Ascending aorta (tissue), 2 donors: ENCODE results near the gene TAAR6. TPM values are rescaled to one million over a fixed set of nuclear protein-coding genes. Genes with fewer than 3 reads are reported as not detected.

Experiments
- DNase-seq, 2 donors: peaks; one replicate each; pipeline ENCODE4 v3.0.0-alpha.2; 2019; ENCODE audit warnings: low spot score in 2 of 2
- H3K27ac ChIP-seq, 2 donors: fragments of 200-600 bp; sonication (generic); one replicate each; pipeline ENCODE4 v1.5.1; 2016 to 2017; ENCODE audit warnings: mild to moderate bottlenecking in 1 of 2
- H3K27me3 ChIP-seq: fragments of 200-600 bp; sonication (generic); one replicate; pipeline ENCODE4 v1.5.1; 2017
- H3K36me3 ChIP-seq, 2 donors: fragments of 200-600 bp; sonication (generic); one replicate each; pipeline ENCODE4 v1.5.1; 2016
- H3K4me1 ChIP-seq, 2 donors: fragments of 200-600 bp; sonication (generic); one replicate each; pipeline ENCODE4 v1.5.1; 2016 to 2017; ENCODE audit warnings: mild to moderate bottlenecking in 1 of 2
- H3K4me3 ChIP-seq, 2 donors: fragments of 200-600 bp; sonication (generic); one replicate each; pipeline ENCODE4 v1.5.1; 2016 to 2017; ENCODE audit warnings: mild to moderate bottlenecking in 1 of 2
- H3K9me3 ChIP-seq, 2 donors: fragments of 200-600 bp; sonication (generic); one replicate each; pipeline ENCODE4 v1.5.1; 2016
- intact Hi-C: fragments of 100-400 bp; cut with DNase I; formaldehyde crosslinking; loops from one replicate; pipeline ENCODE4 v1.15.1; 2023
- total RNA-seq: library from RNA; depleted of rRNA; stranded (reverse); fragments of >200 nt; gene quantifications from one replicate; pipeline ENCODE4 v1.1.0, GENCODE V29; 2016
- TF ChIP-seq, protein P1 (sequence below), 3 experiments: fragments of 200-600 bp in 2 of 3; fragments of 450-650 bp in 1 of 3; sonication (generic) in 2 of 3; IDR thresholded peaks; one replicate each; pipeline ENCODE4 v1.5.1; 2016 to 2019; ENCODE audit warnings: antibody characterized with exemption in 3 of 3, mild to moderate bottlenecking in 1 of 3, moderate library complexity in 1 of 3

The TAAR6 gene
- total RNA-seq, 1 donor from 2014 or later: not detected

DNA sequence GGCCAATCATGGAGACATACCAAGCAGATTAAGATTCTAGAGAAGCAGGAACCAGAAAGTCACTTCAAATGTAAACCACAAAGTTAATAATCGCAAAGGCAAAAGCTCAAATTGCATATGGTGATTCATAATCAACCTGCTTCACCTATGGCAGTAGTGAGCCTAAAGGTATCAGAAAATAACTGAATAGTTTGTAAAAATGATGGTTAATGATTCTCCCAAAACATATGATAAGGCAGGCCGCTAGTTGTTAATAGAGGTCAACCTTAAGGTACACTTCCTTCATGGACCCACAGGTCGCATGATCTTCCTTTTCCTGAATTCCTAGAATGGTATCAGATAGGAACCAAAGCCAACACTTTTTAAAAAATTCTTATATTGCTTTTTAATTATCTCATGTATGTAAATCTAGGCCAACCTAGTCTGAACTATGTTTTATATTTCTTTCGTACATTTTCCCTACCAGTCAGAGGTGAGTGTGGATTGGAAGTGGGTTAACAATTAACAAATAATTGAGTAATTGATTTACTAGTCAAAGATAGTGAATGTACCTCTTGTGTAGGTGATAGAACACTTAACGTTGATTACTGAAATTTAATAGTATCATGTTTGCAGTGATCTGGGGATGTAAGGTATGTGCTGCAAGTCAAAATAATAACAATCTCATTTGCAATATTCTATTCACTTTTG, 37.6 kb downstream of the TAAR6 start:
- Histone ChIP-seq H3K4me3 (no peak overlapping the region), H3K27me3 (no peaks in the 10 kb centered on the region), H3K4me1 (no peaks in the 10 kb centered on the region), H3K36me3 (no peaks in the 10 kb centered on the region), H3K27ac (no peak overlapping the region), H3K9me3 (no peaks in the 10 kb centered on the region)
- TF ChIP-seq, protein P1, sequence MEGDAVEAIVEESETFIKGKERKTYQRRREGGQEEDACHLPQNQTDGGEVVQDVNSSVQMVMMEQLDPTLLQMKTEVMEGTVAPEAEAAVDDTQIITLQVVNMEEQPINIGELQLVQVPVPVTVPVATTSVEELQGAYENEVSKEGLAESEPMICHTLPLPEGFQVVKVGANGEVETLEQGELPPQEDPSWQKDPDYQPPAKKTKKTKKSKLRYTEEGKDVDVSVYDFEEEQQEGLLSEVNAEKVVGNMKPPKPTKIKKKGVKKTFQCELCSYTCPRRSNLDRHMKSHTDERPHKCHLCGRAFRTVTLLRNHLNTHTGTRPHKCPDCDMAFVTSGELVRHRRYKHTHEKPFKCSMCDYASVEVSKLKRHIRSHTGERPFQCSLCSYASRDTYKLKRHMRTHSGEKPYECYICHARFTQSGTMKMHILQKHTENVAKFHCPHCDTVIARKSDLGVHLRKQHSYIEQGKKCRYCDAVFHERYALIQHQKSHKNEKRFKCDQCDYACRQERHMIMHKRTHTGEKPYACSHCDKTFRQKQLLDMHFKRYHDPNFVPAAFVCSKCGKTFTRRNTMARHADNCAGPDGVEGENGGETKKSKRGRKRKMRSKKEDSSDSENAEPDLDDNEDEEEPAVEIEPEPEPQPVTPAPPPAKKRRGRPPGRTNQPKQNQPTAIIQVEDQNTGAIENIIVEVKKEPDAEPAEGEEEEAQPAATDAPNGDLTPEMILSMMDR (IDR thresholded peaks at IDR 0.05): no peak
- no peak for DNase-seq
- intact Hi-C loops: no loop called here

DNA sequence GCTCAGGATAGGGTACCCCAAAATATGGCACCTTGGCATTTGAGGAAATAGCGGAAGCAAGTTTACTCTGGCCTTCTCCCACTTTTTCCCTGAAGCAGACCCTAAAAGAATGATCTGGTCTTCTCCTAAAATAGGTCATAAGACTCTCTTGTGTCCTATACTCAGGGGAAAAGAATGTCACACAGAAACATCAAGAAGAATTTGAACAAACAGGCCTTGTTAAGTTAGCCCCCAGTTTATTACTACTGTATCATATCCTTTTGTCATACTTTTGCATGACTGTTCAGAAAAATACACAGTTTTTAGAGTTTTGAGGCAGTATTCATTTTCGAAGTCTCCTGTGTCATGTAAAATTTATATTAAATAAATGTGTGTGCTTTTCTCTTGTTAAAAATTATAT, 41.5 kb downstream of the TAAR6 start:
- intact Hi-C loops: no loop called here
- TF ChIP-seq, protein P1 (IDR thresholded peaks at IDR 0.05): no peak

DNA sequence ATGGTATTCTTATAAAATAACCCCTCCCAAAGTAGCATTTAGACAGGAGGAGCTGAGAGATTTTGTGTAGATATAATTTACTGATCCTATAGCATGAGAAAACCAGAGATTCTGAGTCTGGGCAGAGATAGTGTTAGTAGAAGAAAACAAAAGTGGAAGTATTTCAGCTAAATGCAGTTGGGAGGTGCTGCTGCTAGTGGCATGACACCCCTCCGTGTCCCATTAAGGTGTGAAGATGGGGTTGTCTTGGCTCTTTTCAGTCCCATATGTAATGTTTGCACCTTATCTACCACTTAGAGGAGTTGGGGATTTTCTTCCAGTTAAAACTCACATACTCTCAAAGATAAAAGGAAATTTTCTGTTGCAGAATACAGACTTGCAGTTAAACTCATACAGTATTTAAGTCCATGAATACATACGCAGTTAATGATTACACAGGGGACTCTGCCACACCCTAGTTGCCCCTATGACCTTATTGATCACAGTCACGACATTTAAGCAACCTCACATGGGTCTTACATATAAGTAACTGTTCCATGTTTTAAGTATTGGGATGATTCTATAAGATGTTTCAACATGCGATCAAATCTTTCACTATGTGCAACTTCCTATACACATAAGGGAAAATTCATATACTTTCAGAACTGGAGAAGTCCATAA, 42.5 kb downstream of the TAAR6 start:
- TF ChIP-seq, protein P1 (IDR thresholded peaks at IDR 0.05): no peak
- no peaks in the 10 kb centered on the region for H3K9me3 ChIP-seq
- H3K4me3 ChIP-seq: no peak overlapping the region
- H3K36me3 ChIP-seq: no peaks in the 10 kb centered on the region
- no peak for DNase-seq
- no peaks in the 10 kb centered on the region for H3K27me3 ChIP-seq
- intact Hi-C loops: no loop called here
- H3K27ac ChIP-seq: no peak overlapping the region
- H3K4me1 ChIP-seq: no peaks in the 10 kb centered on the region

More for the DNA sequence above, 41.5 kb downstream of the TAAR6 start:
- no peaks in the 10 kb centered on the region for H3K9me3 ChIP-seq
- no peaks in the 10 kb centered on the region for H3K4me1 ChIP-seq
- H3K4me3 ChIP-seq: no peak overlapping the region
- no peaks in the 10 kb centered on the region for H3K36me3 ChIP-seq
- no peak overlapping the region for H3K27ac ChIP-seq
- no peak for DNase-seq
- H3K27me3 ChIP-seq: no peaks in the 10 kb centered on the region

DNA sequence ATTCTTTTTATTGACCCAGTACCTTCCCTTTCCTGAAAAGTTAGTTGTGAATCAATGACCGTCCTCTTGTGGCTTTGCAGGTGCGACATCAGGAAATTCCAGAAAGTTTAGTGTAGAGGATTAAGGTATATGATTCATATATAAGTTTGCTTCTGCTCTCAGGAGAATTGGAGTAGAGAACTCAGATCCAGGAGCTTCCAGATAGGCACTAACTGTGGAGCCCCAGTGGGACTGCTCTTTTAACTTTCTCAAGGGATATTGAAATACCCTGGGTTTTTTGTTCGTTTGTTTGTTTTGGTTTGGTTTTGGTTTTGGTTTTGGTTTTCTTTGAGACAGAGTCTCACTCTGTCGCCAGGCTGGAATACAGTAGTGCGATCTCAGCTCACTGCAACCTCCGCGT, 44.4 kb downstream of the TAAR6 start:
- no peak overlapping the region for H3K4me3 ChIP-seq
- intact Hi-C loops: no loop called here

DNA sequence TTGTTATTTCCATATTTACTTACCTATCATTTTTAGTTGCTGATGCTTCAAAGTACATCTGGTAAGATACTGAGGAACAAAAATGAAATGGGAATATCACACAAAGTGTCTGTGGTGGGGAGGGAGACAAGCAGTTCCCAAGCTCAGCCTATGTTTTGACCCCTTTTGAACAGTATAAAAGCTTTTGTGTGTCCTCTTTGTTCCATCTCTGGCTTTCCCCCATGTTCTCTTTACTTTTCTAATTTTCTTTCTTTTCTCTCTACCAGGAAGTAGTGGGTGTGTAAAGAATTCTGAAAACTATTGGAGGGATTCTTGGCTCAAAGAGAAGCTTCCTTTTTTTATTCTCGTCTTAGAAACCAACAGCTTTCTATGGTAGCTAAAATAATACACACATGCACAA, 46.6 kb downstream of the TAAR6 start:
- no peak for DNase-seq
- H3K27ac ChIP-seq: no peak overlapping the region
- H3K36me3 ChIP-seq: no peaks in the 10 kb centered on the region
- no peaks in the 10 kb centered on the region for H3K4me1 ChIP-seq
- no peaks in the 10 kb centered on the region for H3K9me3 ChIP-seq
- intact Hi-C loops: no loop called here
- H3K27me3 ChIP-seq: no peaks in the 10 kb centered on the region
- no peak overlapping the region for H3K4me3 ChIP-seq
- TF ChIP-seq, protein P1 (IDR thresholded peaks at IDR 0.05): no peak

More for the DNA sequence above, 44.4 kb downstream of the TAAR6 start:
- H3K36me3 ChIP-seq: no peaks in the 10 kb centered on the region
- H3K27me3 ChIP-seq: no peaks in the 10 kb centered on the region
- H3K27ac ChIP-seq: no peak overlapping the region
- TF ChIP-seq, protein P1 (IDR thresholded peaks at IDR 0.05): no peak
- no peaks in the 10 kb centered on the region for H3K4me1 ChIP-seq
- no peaks in the 10 kb centered on the region for H3K9me3 ChIP-seq
- no peak for DNase-seq

Other genes starting within 250 kb of the TAAR6 start
- gene MOXD1, start 168.8 kb upstream of the TAAR6 start, total RNA-seq: 0.75 TPM
- gene STX7, start 57.2 kb upstream of the TAAR6 start, total RNA-seq: 18.3 TPM
- gene TAAR9, start 32.0 kb upstream of the TAAR6 start, total RNA-seq: not detected
- gene TAAR8, start 17.6 kb upstream of the TAAR6 start, total RNA-seq: not detected
- gene TAAR5, start 19.4 kb downstream of the TAAR6 start, total RNA-seq: not detected
- not detected for gene TAAR2, start 54.0 kb downstream of the TAAR6 start, total RNA-seq
- not detected for gene TAAR1, start 88.9 kb downstream of the TAAR6 start, total RNA-seq
- gene VNN1, start 143.7 kb downstream of the TAAR6 start, total RNA-seq: not detected
- 19.9 TPM for gene VNN2, start 187.6 kb downstream of the TAAR6 start, total RNA-seq
- 1.7 TPM for gene SLC18B1, start 228.3 kb downstream of the TAAR6 start, total RNA-seq
- 466 TPM for gene RPS12, start 244.2 kb downstream of the TAAR6 start, total RNA-seq